ENCODE measurements around the gene CEMIP. TPM values are rescaled to one million over a fixed set of nuclear protein-coding genes. Genes with fewer than 3 reads are reported as not detected.

The CEMIP gene
- total RNA-seq, 2 experiments from 2014 or later = not detected

DNA sequence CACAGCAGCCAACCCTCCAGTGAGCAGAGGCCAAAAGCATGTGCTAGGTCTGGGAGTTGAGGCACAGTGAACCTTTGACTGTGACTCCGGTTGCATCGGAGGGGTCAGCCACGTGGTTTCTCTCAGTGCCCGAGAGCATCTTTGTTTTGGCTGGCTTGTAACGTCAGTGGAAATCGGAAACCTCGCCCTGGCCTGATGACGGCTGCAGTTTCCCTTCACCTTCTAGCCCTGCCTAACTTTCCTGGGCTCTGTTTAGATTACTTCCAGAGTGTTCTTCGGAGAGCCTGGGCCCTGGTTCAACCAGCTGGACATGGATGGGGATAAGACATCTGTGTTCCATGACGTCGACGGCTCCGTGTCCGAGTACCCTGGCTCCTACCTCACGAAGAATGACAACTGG lies 153.8 kb downstream of the CEMIP start:
- ChIA-PET CTCF (ENCODE audit: unreplicated experiment) (no interaction called here), POLR2A (no interaction called here)
- no TSS peak for BruUV-seq (replicated peaks)

DNA sequence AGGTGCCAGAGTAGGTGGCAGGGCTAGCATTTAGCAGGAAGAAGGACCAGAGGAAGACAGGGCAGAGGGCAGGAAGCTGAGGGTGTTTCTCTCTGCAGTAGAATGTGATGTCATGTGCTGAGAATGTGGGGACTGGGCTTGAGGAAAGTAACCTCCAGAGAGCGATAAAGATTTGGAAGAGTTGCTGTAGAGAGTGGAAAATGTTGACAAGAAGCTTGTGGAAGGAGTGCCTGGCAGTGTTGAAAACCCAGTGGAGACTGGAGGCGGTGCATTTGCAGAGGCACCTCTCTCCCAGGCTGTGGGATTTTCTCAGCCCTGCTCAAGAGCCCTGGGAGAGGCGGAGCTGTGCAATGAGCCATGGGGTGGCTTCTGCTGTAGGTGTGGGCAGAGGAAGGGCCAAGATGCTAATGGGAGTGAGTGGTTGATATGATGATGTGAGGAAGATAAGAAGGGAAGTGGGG lies 155.6 kb downstream of the CEMIP start:
- no peaks in the 10 kb centered on the region for H3K4me1 ChIP-seq (ENCODE audit: insufficient read depth, low read length, poor library complexity, severe bottlenecking)
- POLR2A ChIA-PET = no interaction called here
- H3K9me3 ChIP-seq (ENCODE audit: low read length) = no peaks in the 10 kb centered on the region
- H3K27ac ChIP-seq (ENCODE audit: low read depth, low read length, poor library complexity, severe bottlenecking) = no peak overlapping the region
- CTCF ChIA-PET (ENCODE audit: unreplicated experiment) = no interaction called here
- BruUV-seq (replicated peaks) = no TSS peak
- H4K20me1 ChIP-seq (ENCODE audit: insufficient read depth, low read length) = no peaks in the 10 kb centered on the region
- H3K4me2 ChIP-seq (ENCODE audit: low read length) = no peak overlapping the region
- no peaks in the 10 kb centered on the region for H3K79me2 ChIP-seq (ENCODE audit: insufficient read depth, low read depth, low read length)
- no peaks in the 10 kb centered on the region for H3K9me2 ChIP-seq (ENCODE audit: insufficient read depth, low read length)
- no peak overlapping the region for H2AFZ ChIP-seq (ENCODE audit: low read length)
- DNase-seq (ENCODE audit: low spot score) = no peak
- H3K36me3 ChIP-seq (ENCODE audit: insufficient read depth, low read length) = no peaks in the 10 kb centered on the region
- H3K4me3 ChIP-seq (ENCODE audit: low read depth, low read length, poor library complexity, severe bottlenecking) = no peak overlapping the region
- no peak for TF ChIP-seq EZH2phosphoT487 (IDR thresholded peaks at IDR 0.05; ENCODE audit: borderline replicate concordance, low read depth, low read length)
- TF ChIP-seq, protein P1, sequence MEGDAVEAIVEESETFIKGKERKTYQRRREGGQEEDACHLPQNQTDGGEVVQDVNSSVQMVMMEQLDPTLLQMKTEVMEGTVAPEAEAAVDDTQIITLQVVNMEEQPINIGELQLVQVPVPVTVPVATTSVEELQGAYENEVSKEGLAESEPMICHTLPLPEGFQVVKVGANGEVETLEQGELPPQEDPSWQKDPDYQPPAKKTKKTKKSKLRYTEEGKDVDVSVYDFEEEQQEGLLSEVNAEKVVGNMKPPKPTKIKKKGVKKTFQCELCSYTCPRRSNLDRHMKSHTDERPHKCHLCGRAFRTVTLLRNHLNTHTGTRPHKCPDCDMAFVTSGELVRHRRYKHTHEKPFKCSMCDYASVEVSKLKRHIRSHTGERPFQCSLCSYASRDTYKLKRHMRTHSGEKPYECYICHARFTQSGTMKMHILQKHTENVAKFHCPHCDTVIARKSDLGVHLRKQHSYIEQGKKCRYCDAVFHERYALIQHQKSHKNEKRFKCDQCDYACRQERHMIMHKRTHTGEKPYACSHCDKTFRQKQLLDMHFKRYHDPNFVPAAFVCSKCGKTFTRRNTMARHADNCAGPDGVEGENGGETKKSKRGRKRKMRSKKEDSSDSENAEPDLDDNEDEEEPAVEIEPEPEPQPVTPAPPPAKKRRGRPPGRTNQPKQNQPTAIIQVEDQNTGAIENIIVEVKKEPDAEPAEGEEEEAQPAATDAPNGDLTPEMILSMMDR (conservative IDR thresholded peaks at IDR 0.05; ENCODE audit: low read length) = no peak
- intact Hi-C loops (cut with micrococcal nuclease; ENCODE audit: unreplicated experiment) = no loop called here

More for the DNA sequence above, 153.8 kb downstream of the CEMIP start:
- no peak overlapping the region for H3K4me3 ChIP-seq (ENCODE audit: low read depth, low read length, poor library complexity, severe bottlenecking)
- no peak for TF ChIP-seq EZH2phosphoT487 (IDR thresholded peaks at IDR 0.05; ENCODE audit: borderline replicate concordance, low read depth, low read length)
- TF ChIP-seq, protein P1 (conservative IDR thresholded peaks at IDR 0.05; ENCODE audit: low read length) = no peak
- H3K79me2 ChIP-seq (ENCODE audit: insufficient read depth, low read depth, low read length) = no peaks in the 10 kb centered on the region
- no peak for DNase-seq (ENCODE audit: low spot score)
- no peaks in the 10 kb centered on the region for H3K9me2 ChIP-seq (ENCODE audit: insufficient read depth, low read length)
- H3K9me3 ChIP-seq (ENCODE audit: low read length) = no peaks in the 10 kb centered on the region
- no peaks in the 10 kb centered on the region for H4K20me1 ChIP-seq (ENCODE audit: insufficient read depth, low read length)
- no peak overlapping the region for H3K27ac ChIP-seq (ENCODE audit: low read depth, low read length, poor library complexity, severe bottlenecking)
- intact Hi-C loops (cut with micrococcal nuclease; ENCODE audit: unreplicated experiment) = no loop called here
- H2AFZ ChIP-seq (ENCODE audit: low read length) = no peak overlapping the region
- no peak overlapping the region for H3K4me2 ChIP-seq (ENCODE audit: low read length)
- no peaks in the 10 kb centered on the region for H3K36me3 ChIP-seq (ENCODE audit: insufficient read depth, low read length)
- H3K4me1 ChIP-seq (ENCODE audit: insufficient read depth, low read length, poor library complexity, severe bottlenecking) = no peaks in the 10 kb centered on the region

DNA sequence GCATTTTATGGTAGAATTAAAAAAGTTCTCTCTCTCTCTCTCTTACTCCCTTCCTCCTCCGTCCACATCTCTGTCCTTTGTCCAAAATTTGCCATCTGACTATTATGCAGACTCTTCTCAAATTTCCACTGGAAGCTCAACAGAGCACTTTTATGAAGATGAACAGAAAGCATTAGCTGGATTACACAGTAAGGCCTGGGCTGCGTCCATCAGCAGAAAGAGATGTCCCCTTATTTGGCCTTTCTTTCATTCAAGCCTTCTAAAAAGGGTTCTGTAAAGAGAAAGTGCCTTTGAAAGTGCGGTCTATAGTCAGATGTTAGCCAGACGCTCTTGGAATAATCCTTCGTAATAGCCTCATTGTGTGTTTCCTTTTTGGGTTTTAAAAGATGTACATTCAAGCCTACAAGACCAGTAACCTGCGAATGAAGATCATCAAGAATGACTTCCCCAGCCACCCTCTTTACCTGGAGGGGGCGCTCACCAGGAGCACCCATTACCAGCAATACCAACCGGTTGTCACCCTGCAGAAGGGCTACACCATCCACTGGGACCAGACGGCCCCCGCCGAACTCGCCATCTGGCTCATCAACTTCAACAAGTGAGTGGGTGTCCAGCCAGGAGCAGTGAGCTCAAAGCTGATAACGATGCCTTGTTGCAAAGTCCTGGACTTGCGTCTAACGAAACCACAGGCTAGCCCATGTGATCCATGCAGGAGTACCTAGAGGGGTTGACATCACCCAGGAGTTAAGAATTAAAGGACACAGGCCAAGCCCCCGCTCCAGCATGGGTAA lies 157.3 kb downstream of the CEMIP start:
- Histone ChIP-seq H3K4me1 (ENCODE audit: insufficient read depth, low read length, poor library complexity, severe bottlenecking) (no peaks in the 10 kb centered on the region), H3K9me3 (ENCODE audit: low read length) (no peaks in the 10 kb centered on the region), H3K36me3 (ENCODE audit: insufficient read depth, low read length) (no peaks in the 10 kb centered on the region), H3K4me2 (ENCODE audit: low read length) (no peak overlapping the region), H4K20me1 (ENCODE audit: insufficient read depth, low read length) (no peaks in the 10 kb centered on the region), H3K9me2 (ENCODE audit: insufficient read depth, low read length) (no peaks in the 10 kb centered on the region), H3K79me2 (ENCODE audit: insufficient read depth, low read depth, low read length) (no peaks in the 10 kb centered on the region), H3K27ac (ENCODE audit: low read depth, low read length, poor library complexity, severe bottlenecking) (no peak overlapping the region), H2AFZ (ENCODE audit: low read length) (no peak overlapping the region), H3K4me3 (ENCODE audit: low read depth, low read length, poor library complexity, severe bottlenecking) (no peak overlapping the region)
- no TSS peak for BruUV-seq (replicated peaks)
- intact Hi-C loops (cut with micrococcal nuclease; ENCODE audit: unreplicated experiment) = no loop called here
- ChIA-PET CTCF (ENCODE audit: unreplicated experiment) (no interaction called here), POLR2A (no interaction called here)
- DNase-seq (ENCODE audit: low spot score) = no peak
- TF ChIP-seq, protein P1 (conservative IDR thresholded peaks at IDR 0.05; ENCODE audit: low read length) = no peak
- no peak for TF ChIP-seq EZH2phosphoT487 (IDR thresholded peaks at IDR 0.05; ENCODE audit: borderline replicate concordance, low read depth, low read length)

Data from OCI-LY7 (cell line).